T-helper 17 cell (primary cell): Measurements from ENCODE around the gene DTNB. TPM values are rescaled to one million over a fixed set of nuclear protein-coding genes. Genes with fewer than 3 reads are reported as not detected.

Experiments used
- total RNA-seq, 4 donors: library from RNA in 2 of 4; stranded (reverse) in 2 of 4; gene quantifications; one replicate each; pipeline ENCODE4 v1.2.3 and lab custom pipeline; 2022 to 2026

Gene DTNB
- total RNA-seq, 2 donors from 2014 or later: 32.3 to 36.3 TPM

Other genes with a start within 250 kb of the DTNB start
- gene ASXL2, start 204.9 kb upstream of the DTNB start, total RNA-seq: 10 to 100 TPM; 33.7 to 33.9 TPM